IMR-90 (cell line): ENCODE data around the gene SPTSSA. TPM values are rescaled to one million over a fixed set of nuclear protein-coding genes. Genes with fewer than 3 reads are reported as not detected.

Source experiments
- ATAC-seq: fragments of 200-7000 bp; cut with Tn5 transposase; 2 replicates; pipeline ENCODE4 v1.9.1; 2020; ENCODE audit warnings: low read depth, mild to moderate bottlenecking, moderate library complexity
- BruUV-seq: library from RNA; stranded (reverse); fragments of 400-500 nt; replicated peaks from 2 replicates; lab custom pipeline; 2021; lab: Mats Ljungman, UMichigan
- CTCF ChIA-PET: fragments of 300-600 bp; formaldehyde crosslinking; extraction: SDS; loops from one replicate; lab custom pipeline; 2021; ENCODE audit warnings: antibody characterized with exemption; lab: Yijun Ruan, JAX
- POLR2A ChIA-PET: fragments of 300-600 bp; sonication (Branson Sonifier 250); formaldehyde crosslinking; loops from one replicate; lab custom pipeline; 2022; ENCODE audit warnings: antibody characterized with exemption; ENCODE audit not compliant: unreplicated experiment; lab: Charles Lee
- DNase-seq: peaks from one replicate; pipeline ENCODE4 v3.0.0; 2013
- H2AFZ ChIP-seq: replicated peaks from 2 replicates; pipeline ENCODE3; 2013; ENCODE audit warnings: low read length, mild to moderate bottlenecking; ENCODE audit not compliant: poor library complexity
- H2AK5ac ChIP-seq: 2 replicates; pipeline ENCODE4 v1.6.1; 2013; ENCODE audit warnings: low read depth, low read length, inconsistent platforms
- H2AK9ac ChIP-seq: replicated peaks from 2 replicates; pipeline ENCODE3; 2013; ENCODE audit warnings: mild to moderate bottlenecking, low read depth, low read length, moderate library complexity; ENCODE audit not compliant: poor library complexity
- H2BK120ac ChIP-seq: 2 replicates; pipeline ENCODE4 v1.6.1; 2013; ENCODE audit warnings: low read depth, low read length, inconsistent platforms
- H2BK15ac ChIP-seq: 3 replicates; pipeline ENCODE4 v1.6.1; 2013; ENCODE audit warnings: low read depth, low read length, inconsistent platforms
- H2BK20ac ChIP-seq: 2 replicates; pipeline ENCODE4 v1.6.1; 2013; ENCODE audit warnings: low read depth, mild to moderate bottlenecking, inconsistent platforms, low read length, moderate library complexity
- H2BK5ac ChIP-seq: 2 replicates; pipeline ENCODE4 v1.6.1; 2013; ENCODE audit warnings: mild to moderate bottlenecking, low read depth, low read length, inconsistent platforms; ENCODE audit not compliant: poor library complexity, severe bottlenecking
- H3K14ac ChIP-seq: replicated peaks from 2 replicates; pipeline ENCODE4 v1.6.1; 2013; ENCODE audit warnings: low read depth, low read length, inconsistent platforms
- H3K18ac ChIP-seq: 2 replicates; pipeline ENCODE4 v1.6.1; 2013; ENCODE audit warnings: low read depth, low read length, control low read depth
- H3K23ac ChIP-seq: 2 replicates; pipeline ENCODE4 v1.6.1; 2013; ENCODE audit warnings: low read depth, low read length, inconsistent platforms
- H3K27ac ChIP-seq: 2 replicates; pipeline ENCODE4 v1.5.1; 2013; ENCODE audit warnings: mild to moderate bottlenecking, control low read depth, low read length; ENCODE audit not compliant: insufficient read depth
- H3K27me3 ChIP-seq: 2 replicates; pipeline ENCODE4 v1.6.1; 2013; ENCODE audit warnings: low read length; ENCODE audit not compliant: control insufficient read depth, insufficient read depth
- H3K36me3 ChIP-seq: 2 replicates; pipeline ENCODE4 v1.6.1; 2013; ENCODE audit warnings: low read length, mixed read lengths; ENCODE audit not compliant: control insufficient read depth, insufficient read depth
- H3K4ac ChIP-seq: 2 replicates; pipeline ENCODE4 v1.6.1; 2013; ENCODE audit warnings: low read depth, low read length, inconsistent platforms
- H3K4me1 ChIP-seq: 2 replicates; pipeline ENCODE4 v1.6.1; 2013; ENCODE audit warnings: low read length, mixed read lengths; ENCODE audit not compliant: control insufficient read depth, insufficient read depth
- H3K4me2 ChIP-seq: 2 replicates; pipeline ENCODE4 v1.6.1; 2013; ENCODE audit warnings: low read depth, mild to moderate bottlenecking, control low read depth, low read length, moderate library complexity
- H3K4me3 ChIP-seq: 2 replicates; pipeline ENCODE4 v1.5.1; 2013; ENCODE audit warnings: low read depth, mild to moderate bottlenecking, control low read depth, low read length, moderate library complexity; ENCODE audit not compliant: insufficient read depth
- H3K56ac ChIP-seq: 2 replicates; pipeline ENCODE4 v1.6.1; 2013; ENCODE audit warnings: low read length, inconsistent platforms; ENCODE audit not compliant: insufficient read depth; ENCODE audit errors: extremely low read depth
- H3K79me1 ChIP-seq, 2 experiments: 2 replicates each; pipeline ENCODE4 v1.6.1; 2013; ENCODE audit warnings: low read length in 2 of 2, inconsistent platforms in 1 of 2, low read depth in 1 of 2
- H3K9ac ChIP-seq: 2 replicates; pipeline ENCODE4 v1.6.1; 2013; ENCODE audit warnings: low read depth, low read length, control low read depth
- H3K9me1 ChIP-seq: 2 replicates; pipeline ENCODE4 v1.6.1; 2013; ENCODE audit warnings: low read length, inconsistent platforms; ENCODE audit not compliant: insufficient read depth
- H3K9me3 ChIP-seq: 2 replicates; pipeline ENCODE4 v1.6.1; 2013; ENCODE audit warnings: low read length; ENCODE audit not compliant: control insufficient read depth, insufficient read depth
- H4K20me1 ChIP-seq: 2 replicates; pipeline ENCODE4 v1.6.1; 2013; ENCODE audit warnings: low read length, inconsistent platforms; ENCODE audit not compliant: insufficient read depth
- H4K5ac ChIP-seq: 2 replicates; pipeline ENCODE4 v1.6.1; 2013; ENCODE audit warnings: mild to moderate bottlenecking, low read depth, low read length, control low read depth
- H4K8ac ChIP-seq, 2 experiments: 2 replicates each; pipeline ENCODE4 v1.6.1; 2013; ENCODE audit warnings: low read depth in 2 of 2, low read length in 2 of 2, control low read depth in 1 of 2, inconsistent platforms in 1 of 2
- H4K91ac ChIP-seq: 2 replicates; pipeline ENCODE4 v1.6.1; 2013; ENCODE audit warnings: low read depth, low read length, inconsistent platforms; ENCODE audit not compliant: insufficient read depth
- BHLHE40 ChIP-seq: fragments of 150-350 bp; IDR thresholded peaks from 2 replicates; pipeline ENCODE4 v1.6.1; 2016; ENCODE audit warnings: mild to moderate bottlenecking, low read depth, low read length
- CEBPB ChIP-seq: IDR thresholded peaks from 2 replicates; pipeline ENCODE4 v1.6.1; 2012; ENCODE audit warnings: low read depth, low read length, improper control_type of control experiment
- CHD1 ChIP-seq: IDR thresholded peaks from 2 replicates; pipeline ENCODE4 v1.6.1; 2012; ENCODE audit warnings: low read depth, low read length, improper control_type of control experiment
- MAFK ChIP-seq: IDR thresholded peaks from 2 replicates; pipeline ENCODE4 v1.6.1; 2012; ENCODE audit warnings: low read depth, low read length, improper control_type of control experiment
- MAZ ChIP-seq: IDR thresholded peaks from 2 replicates; pipeline ENCODE4 v1.6.1; 2012; ENCODE audit warnings: low read depth, mild to moderate bottlenecking, low read length, improper control_type of control experiment, moderate library complexity, borderline replicate concordance
- MXI1 ChIP-seq: IDR thresholded peaks from 2 replicates; pipeline ENCODE4 v1.6.1; 2012; ENCODE audit warnings: low read depth, mild to moderate bottlenecking, low read length, moderate library complexity, borderline replicate concordance
- NFE2L2 ChIP-seq: fragments of 150-350 bp; IDR thresholded peaks from 2 replicates; pipeline ENCODE4 v1.6.1; 2016; ENCODE audit warnings: low read depth, mild to moderate bottlenecking, low read length
- POLR2A ChIP-seq: IDR thresholded peaks from 2 replicates; pipeline ENCODE4 v1.6.1; 2012; ENCODE audit warnings: mild to moderate bottlenecking, low read depth, low read length
- RAD21 ChIP-seq: IDR thresholded peaks from 2 replicates; pipeline ENCODE4 v1.6.1; 2012; ENCODE audit warnings: low read length, improper control_type of control experiment
- RCOR1 ChIP-seq: IDR thresholded peaks from 2 replicates; pipeline ENCODE4 v1.6.1; 2012; ENCODE audit warnings: mild to moderate bottlenecking, low read length, improper control_type of control experiment; ENCODE audit not compliant: insufficient replicate concordance
- RFX5 ChIP-seq: IDR thresholded peaks from 2 replicates; pipeline ENCODE4 v1.8.0; 2012; ENCODE audit warnings: low read depth, mild to moderate bottlenecking, low read length, moderate library complexity
- SMC3 ChIP-seq: fragments of 150-350 bp; IDR thresholded peaks from 2 replicates; pipeline ENCODE4 v1.6.1; 2016; ENCODE audit warnings: low read depth, mild to moderate bottlenecking, antibody characterized with exemption, low read length, moderate library complexity
- WGBS, 2 experiments: methylation state at CpG; one replicate each; pipeline versions ENCODE4 v1.1.5 to v1.1.7; 2013; ENCODE audit warnings: missing lambda C conversion rate in 2 of 2; ENCODE audit not compliant: insufficient read length in 1 of 2; ENCODE audit errors: extremely low coverage in 2 of 2; 5-methylcytosine and 5-hydroxymethylcytosine counted together
- dilution Hi-C: fragments of 300-500 bp; cut with HindIII; formaldehyde crosslinking; loops from one replicate; pipeline ENCODE4 v1.14.3; 2018; ENCODE audit warnings: low sequenced_read_pairs; ENCODE audit not compliant: unreplicated experiment
- in situ Hi-C: fragments of 300-500 bp; cut with MboI; formaldehyde crosslinking; loops from 3 replicates; pipeline ENCODE4 v1.14.3; 2019; ENCODE audit warnings: low sequenced_read_pairs, inconsistent platforms, mixed read lengths
- intact Hi-C: fragments of 100-400 bp; cut with micrococcal nuclease; formaldehyde crosslinking; loops from 2 replicates; pipeline ENCODE4 v1.10.0; 2022
- polyA plus RNA-seq, 3 experiments: library from polyadenylated mRNA; depleted of rRNA; stranded (reverse); fragments of >200 nt; gene quantifications; 2 replicates each; pipeline ENCODE4 v1.2.3, GENCODE V29; 2012; ENCODE audit warnings: low replicate concordance in 1 of 3
- total RNA-seq: library from RNA; depleted of rRNA; stranded (reverse); fragments of >200 nt; gene quantifications from 2 replicates; pipeline ENCODE4 v1.2.3, GENCODE V29; 2012
- TF ChIP-seq, protein P1 (sequence below): fragments of 150-350 bp; IDR thresholded peaks from 2 replicates; pipeline ENCODE4 v1.6.1; 2016; ENCODE audit warnings: low read depth, mild to moderate bottlenecking, low read length, moderate library complexity, borderline replicate concordance
- TF ChIP-seq, protein P2 (sequence below): conservative IDR thresholded peaks from 2 replicates; pipeline ENCODE4 v1.5.1; 2012; ENCODE audit warnings: mild to moderate bottlenecking, low read depth, low read length, improper control_type of control experiment
- TF ChIP-seq, protein P3 (sequence below): fragments of 150-350 bp; IDR thresholded peaks from 2 replicates; pipeline ENCODE4 v1.6.1; 2017; ENCODE audit warnings: mild to moderate bottlenecking, antibody characterized with exemption, low read length, low read depth

Gene SPTSSA
- total and polyA plus RNA-seq, 2 of the 4 experiments (the other 2 are of a cell fraction), result 10.8 to 26.2 TPM

DNA sequence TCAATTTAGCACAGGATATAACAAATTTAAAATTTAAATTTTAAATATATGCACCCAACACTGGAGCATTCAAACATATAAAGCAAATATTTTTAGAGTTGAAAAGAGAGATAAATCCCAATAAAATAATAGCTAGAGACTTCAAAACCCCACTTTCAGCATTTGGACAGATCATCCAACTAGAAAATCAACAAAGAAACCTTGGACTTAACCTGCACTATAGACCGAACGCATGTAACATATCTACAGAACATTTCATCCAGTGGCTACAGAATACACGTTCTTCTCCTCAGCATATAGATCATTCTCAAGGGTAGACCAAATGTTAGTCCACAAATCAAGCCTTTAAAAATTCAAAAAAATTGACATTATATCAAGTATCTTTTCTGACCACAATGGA lies 64.0 kb downstream of the SPTSSA start:
- Histone ChIP-seq H3K4me2 (no peak overlapping the region), H3K79me1 (no peaks in the 10 kb centered on the region), H3K18ac (no peak overlapping the region), H3K9me1 (no peaks in the 10 kb centered on the region), H2AK5ac (no peak overlapping the region), H3K4ac (no peak overlapping the region), H2BK15ac (no peak overlapping the region), H2AK9ac (no peak overlapping the region), H3K27me3 (no peaks in the 10 kb centered on the region), H2BK5ac (no peak overlapping the region), H2BK120ac (no peak overlapping the region), H3K9ac (no peak overlapping the region), H3K4me1 (no peaks in the 10 kb centered on the region), H2BK20ac (no peak overlapping the region), H4K20me1 (no peaks in the 10 kb centered on the region), H3K27ac (no peak overlapping the region), H3K36me3 (no peaks in the 10 kb centered on the region), H4K91ac (no peak overlapping the region), H3K23ac (no peak overlapping the region), H2AFZ (no peak overlapping the region), H3K14ac (no peak overlapping the region), H3K4me3 (no peak overlapping the region), H3K9me3 (no peaks in the 10 kb centered on the region), H4K5ac (no peak overlapping the region), H4K8ac (no peak overlapping the region), H3K56ac (no peak overlapping the region)
- no peak for ATAC-seq
- ChIA-PET CTCF (no interaction called here), POLR2A (no interaction called here)
- dilution Hi-C loops, result no loop called here
- no TSS peak for BruUV-seq
- 100% methylated on average over 2 of the region's 3 CpGs; no CpG with 5 or more reads in 1 of the 2 experiments for WGBS, 2 experiments
- TF ChIP-seq CHD1 (no peak), POLR2A (no peak), MAFK (no peak), RAD21 (no peak), RCOR1 (no peak), NFE2L2 (no peak), SMC3 (no peak), BHLHE40 (no peak), MXI1 (no peak), RFX5 (no peak), MAZ (no peak), CEBPB (no peak)
- TF ChIP-seq, protein P1, sequence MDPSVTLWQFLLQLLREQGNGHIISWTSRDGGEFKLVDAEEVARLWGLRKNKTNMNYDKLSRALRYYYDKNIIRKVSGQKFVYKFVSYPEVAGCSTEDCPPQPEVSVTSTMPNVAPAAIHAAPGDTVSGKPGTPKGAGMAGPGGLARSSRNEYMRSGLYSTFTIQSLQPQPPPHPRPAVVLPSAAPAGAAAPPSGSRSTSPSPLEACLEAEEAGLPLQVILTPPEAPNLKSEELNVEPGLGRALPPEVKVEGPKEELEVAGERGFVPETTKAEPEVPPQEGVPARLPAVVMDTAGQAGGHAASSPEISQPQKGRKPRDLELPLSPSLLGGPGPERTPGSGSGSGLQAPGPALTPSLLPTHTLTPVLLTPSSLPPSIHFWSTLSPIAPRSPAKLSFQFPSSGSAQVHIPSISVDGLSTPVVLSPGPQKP, result no peak
- TF ChIP-seq, protein P2, sequence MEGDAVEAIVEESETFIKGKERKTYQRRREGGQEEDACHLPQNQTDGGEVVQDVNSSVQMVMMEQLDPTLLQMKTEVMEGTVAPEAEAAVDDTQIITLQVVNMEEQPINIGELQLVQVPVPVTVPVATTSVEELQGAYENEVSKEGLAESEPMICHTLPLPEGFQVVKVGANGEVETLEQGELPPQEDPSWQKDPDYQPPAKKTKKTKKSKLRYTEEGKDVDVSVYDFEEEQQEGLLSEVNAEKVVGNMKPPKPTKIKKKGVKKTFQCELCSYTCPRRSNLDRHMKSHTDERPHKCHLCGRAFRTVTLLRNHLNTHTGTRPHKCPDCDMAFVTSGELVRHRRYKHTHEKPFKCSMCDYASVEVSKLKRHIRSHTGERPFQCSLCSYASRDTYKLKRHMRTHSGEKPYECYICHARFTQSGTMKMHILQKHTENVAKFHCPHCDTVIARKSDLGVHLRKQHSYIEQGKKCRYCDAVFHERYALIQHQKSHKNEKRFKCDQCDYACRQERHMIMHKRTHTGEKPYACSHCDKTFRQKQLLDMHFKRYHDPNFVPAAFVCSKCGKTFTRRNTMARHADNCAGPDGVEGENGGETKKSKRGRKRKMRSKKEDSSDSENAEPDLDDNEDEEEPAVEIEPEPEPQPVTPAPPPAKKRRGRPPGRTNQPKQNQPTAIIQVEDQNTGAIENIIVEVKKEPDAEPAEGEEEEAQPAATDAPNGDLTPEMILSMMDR, result no peak
- TF ChIP-seq, protein P3, sequence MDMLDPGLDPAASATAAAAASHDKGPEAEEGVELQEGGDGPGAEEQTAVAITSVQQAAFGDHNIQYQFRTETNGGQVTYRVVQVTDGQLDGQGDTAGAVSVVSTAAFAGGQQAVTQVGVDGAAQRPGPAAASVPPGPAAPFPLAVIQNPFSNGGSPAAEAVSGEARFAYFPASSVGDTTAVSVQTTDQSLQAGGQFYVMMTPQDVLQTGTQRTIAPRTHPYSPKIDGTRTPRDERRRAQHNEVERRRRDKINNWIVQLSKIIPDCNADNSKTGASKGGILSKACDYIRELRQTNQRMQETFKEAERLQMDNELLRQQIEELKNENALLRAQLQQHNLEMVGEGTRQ, result no peak
- no peak for DNase-seq
- in situ Hi-C loops, result no loop called here
- intact Hi-C loops, result no loop called here
